Stimulated activated CD4-positive, alpha-beta T cell treated with anti-CD3 and anti-CD28 coated beads, TNF-alpha, amount 100 ng/mL, for 4 hours (primary cell): Measurements from ENCODE around the gene ALPP.
"Not testable (repeated sequence)": the region's sequence is repeated elsewhere in the genome, so short reads cannot be mapped to it uniquely, and the experiment has no call there.

Source experiments
- DNase-seq, 3 experiments: peaks; one replicate each; pipeline ENCODE4 v3.0.0-alpha.2; 2020; ENCODE audit warnings: low read depth in 3 of 3

Gene ALPP

GRCh38 chr2:232378735-232379151 lies at the start of gene ALPP:
TSS of gene ALPP (plus strand) at chr2:232378751. CDS start at chr2:232378803, 52 bp downstream.
- DNase-seq: not testable (repeated sequence)

DNA sequence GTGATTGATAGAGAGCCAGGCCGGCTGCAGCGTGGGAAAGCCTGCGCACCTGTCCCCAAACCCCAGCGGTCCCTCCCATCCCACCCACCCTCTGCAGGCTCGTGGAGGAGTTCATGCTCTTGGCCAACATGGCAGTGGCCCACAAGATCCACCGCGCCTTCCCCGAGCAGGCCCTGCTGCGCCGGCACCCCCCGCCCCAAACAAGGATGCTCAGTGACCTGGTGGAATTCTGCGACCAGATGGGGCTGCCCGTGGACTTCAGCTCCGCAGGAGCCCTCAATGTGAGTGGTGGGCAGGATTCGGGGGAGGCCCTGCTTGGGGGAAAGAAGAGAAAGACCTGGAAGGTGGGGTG lies 48.9 kb upstream of the ALPP start:
- no peak for DNase-seq

GRCh38 chr2:232330068-232330999 lies 48.2 kb upstream of the ALPP start:
- no peak for DNase-seq

DNA sequence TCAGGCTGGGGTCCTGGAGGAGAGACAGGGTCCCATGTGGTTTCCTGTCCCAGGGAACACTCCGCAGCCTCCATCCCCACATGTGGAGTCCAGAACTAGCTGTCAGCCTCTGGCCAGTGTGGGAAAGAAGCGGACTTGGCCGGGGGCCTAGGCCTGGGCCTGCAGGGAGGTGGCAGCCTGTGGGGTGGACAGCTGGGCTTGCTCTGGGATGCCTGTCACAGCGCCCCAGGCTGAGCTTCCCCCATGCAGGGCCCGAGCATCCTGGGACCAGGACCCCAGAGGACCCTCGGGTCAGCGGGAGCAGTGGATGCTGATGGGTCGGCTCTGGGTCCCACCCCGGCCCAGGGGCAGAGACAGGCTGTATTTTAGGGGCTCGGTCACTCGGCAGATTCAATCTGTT lies 47.5 kb upstream of the ALPP start:
- not testable (repeated sequence) for DNase-seq

DNA sequence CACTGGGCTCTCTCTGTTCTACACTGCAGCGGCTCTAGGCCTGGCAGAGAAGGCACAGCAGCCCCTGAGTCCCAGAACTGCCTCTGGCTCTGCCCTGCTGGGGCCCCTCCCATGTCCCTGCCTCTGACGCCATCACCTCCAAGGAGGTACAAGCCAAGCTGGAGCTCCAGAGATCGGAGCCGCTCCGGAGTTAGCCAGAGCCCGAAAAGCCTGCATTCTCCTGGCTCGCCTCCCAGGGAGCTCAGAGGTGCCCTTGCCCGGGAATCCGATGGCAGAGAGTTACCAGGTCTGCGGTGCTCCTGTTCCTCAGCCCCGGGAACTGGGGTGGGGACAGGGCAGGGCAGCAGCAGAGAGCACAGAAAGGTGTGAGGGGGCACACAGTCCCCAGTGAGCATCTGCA lies 46.9 kb upstream of the ALPP start:
- DNase-seq: not testable (repeated sequence)

- not testable (repeated sequence) for DNase-seq
These were observed 46.2 kb upstream of the ALPP start for GRCh38 chr2:232332244-232332939.

DNA sequence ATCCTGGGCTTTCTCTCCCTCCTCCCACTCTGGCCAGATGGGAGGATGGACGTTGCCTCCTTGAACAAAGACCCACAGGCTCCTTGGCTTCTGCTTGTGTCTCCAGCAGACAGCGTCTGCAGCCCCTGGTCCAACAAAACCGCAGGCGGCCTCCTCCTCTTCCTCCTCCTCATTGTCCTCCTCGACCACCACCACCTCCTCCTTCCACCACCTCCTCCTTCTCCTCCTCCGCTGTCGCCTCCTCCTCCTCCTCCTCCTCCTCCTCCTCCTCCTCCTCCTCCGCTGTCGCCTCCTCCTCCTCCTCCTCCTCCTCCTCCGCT lies 45.7 kb upstream of the ALPP start:
- no peak for DNase-seq

GRCh38 chr2:232333361-232334135 lies 45.0 kb upstream of the ALPP start:
- DNase-seq: no peak

DNA sequence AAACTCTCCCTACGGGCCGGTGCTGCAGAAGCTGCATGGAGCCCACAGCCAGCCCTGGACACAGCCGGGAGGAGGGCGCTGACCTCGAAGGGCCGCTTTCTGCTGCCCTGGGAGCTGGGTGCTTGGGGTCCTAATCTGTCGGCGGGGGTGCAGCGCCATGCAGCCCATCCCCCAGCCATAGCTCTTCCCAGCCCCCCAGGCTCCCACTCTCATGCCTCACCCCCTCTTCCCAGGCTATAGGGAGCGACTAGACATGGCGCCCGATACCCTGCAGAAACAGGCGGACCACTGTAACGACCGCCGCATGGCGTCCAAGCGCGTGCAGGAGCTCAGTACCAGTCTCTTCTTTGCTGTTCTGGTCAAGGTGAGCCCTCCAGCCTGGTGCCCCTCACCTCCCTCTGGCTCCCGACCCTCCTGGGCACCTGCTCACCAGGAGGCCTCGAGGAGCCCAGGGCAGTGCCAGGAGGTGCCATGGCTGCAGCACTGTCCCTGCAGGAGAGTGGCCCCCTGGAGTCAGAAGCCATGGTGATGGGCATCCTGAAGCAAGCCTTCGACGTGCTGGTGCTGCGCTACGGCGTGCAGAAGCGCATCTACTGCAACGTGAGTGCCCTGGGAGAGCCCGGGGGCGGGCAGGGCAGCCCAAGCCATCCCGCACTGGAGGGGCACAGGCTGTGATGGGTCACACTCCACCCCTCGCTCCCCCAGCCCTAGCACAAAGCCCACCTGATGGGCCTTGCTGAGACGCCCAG lies 44.2 kb upstream of the ALPP start:
- not testable (repeated sequence) for DNase-seq

- not testable (repeated sequence) for DNase-seq
These were observed 43.7 kb upstream of the ALPP start for GRCh38 chr2:232334885-232335205.

GRCh38 chr2:232335206-232335858 lies 43.2 kb upstream of the ALPP start:
- not testable (repeated sequence) for DNase-seq

GRCh38 chr2:232335859-232336215 lies 42.7 kb upstream of the ALPP start:
- no peak for DNase-seq

- DNase-seq: no peak
These were observed 42.3 kb upstream of the ALPP start for GRCh38 chr2:232336241-232336736.

- DNase-seq: no peak
These were observed 41.4 kb upstream of the ALPP start for GRCh38 chr2:232336981-232337720.

DNA sequence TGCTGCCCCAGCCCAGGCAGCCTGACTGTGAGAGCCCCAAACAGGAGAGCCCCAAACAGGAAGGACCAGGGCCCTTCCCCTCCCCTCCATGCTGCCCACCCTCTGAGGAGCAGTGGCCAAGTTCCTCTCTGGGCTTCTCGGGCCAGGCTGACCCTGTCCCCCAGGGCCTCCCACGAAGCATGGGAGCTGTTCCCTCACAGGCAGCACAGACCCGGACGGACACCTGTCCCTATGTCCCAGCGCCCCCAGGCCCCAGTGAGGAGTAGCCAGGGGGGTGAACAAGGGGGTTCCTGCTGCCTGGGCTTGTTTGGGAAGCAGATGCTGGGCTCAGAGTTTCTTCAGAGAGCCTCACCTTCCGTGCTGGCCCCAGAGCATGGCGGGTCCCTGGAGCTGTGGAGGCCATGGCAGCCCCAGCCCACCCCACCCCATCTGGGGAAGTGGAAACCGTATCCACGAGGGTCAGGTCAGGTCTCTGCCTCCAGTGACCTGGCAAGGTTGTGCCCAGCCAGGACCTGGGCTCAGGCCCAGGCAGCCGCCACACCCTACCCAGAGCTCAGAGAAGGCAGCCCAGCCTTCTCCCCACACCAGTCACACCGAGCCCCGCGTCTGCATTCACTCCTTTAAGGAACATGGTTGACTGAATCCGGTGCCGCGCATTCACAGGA lies 40.3 kb upstream of the ALPP start:
- not testable (repeated sequence) for DNase-seq

DNA sequence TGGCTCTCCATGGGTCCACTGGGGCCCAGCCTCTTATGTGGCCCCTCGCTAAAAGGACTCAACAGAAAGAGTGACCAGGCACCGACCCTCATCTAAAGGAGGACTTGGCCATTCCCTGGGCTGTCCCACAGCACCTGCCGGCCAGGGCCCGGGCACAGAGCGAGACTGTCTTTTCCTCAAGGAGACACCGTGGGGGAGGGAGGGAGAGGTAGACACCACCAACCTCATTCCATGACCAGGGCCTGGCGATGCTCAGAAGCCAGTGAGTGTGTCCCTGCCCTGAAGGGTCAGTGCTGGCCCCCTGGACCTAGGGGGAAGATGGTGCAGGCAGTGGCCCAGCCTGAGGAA lies 39.8 kb upstream of the ALPP start:
- no peak for DNase-seq

DNA sequence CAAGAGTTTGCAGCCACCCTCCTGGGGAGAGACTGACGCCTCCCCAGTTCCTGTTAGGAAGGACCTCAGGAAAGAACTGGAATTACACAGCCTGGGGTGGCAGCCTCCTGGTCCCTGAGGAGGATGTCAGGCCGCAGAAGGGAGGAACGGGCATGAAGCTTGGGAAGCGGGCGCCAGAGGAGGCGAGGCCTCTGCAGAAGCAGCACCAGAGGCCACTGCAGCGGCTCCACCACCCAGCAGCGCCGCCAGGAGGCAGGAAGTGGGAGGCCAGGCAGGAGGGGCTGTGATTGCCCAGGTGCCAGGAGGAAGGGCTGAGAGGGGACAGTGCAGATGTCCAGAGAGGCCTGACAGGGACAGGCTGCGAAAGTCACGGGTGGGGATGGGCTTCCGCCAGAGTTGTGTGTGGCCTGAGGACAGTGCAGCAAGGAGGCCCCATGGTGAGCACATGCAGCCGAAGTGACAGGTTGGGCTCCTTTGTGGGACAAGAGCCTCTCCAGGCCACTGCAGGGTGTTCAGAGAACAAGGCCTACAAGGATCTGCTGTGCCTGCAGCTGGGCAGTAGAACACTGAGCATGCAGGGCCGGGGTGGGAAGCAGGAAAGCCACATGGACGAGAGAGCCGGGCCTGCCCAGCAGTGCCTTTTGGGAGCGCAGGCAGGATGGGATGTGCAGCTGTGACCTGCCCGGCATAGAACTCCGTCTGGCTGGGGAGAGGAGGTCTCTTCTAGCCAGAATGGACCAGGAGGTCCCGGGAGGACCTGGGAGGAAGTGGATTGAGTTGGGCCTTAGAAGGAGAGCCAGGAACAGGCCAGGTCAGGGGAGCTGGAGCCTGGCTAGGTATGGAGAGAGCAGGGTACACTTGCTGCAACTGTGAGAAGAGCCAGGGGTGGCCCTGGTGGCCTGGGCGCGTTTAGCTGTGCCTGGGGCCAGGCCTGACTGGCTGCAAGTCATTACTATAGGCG lies 39.1 kb upstream of the ALPP start:
- no peak for DNase-seq

GRCh38 chr2:232340171-232340935 lies 38.2 kb upstream of the ALPP start:
- DNase-seq: no peak
